HepG2 (cell line): ENCODE results near the gene SAMD4B. TPM values are rescaled to one million over a fixed set of nuclear protein-coding genes. Genes with fewer than 3 reads are reported as not detected.

ENCODE experiments used
- DR1 ChIP-seq: sonication (generic); formaldehyde crosslinking; IDR thresholded peaks from 2 replicates; pipeline ENCODE4 v1.8.0; 2021; ENCODE audit warnings: mild to moderate bottlenecking, missing genetic modification reagents, inconsistent platforms
- GABPA ChIP-seq, 2 experiments: IDR thresholded peaks; 2 replicates each; pipeline ENCODE4 v1.6.1; 2011 to 2016; ENCODE audit warnings: low read depth in 2 of 2, low read length in 1 of 2, missing biosample characterization in 1 of 2, missing genetic modification characterization in 1 of 2
- GMEB2 ChIP-seq: IDR thresholded peaks from 2 replicates; pipeline ENCODE4 v1.6.1; 2016; ENCODE audit warnings: missing biosample characterization, missing genetic modification reagents, low read depth
- HMG20A ChIP-seq: IDR thresholded peaks from 2 replicates; pipeline ENCODE4 v1.6.1; 2016; ENCODE audit warnings: borderline replicate concordance
- HNRNPL ChIP-seq: fragments of 200-400 bp; formaldehyde crosslinking; IDR thresholded peaks from 2 replicates; pipeline ENCODE4 v1.6.1; 2017; ENCODE audit warnings: mild to moderate bottlenecking, low read depth, low read length
- IKZF5 ChIP-seq: IDR thresholded peaks from 2 replicates; pipeline ENCODE4 v1.6.1; 2018; ENCODE audit warnings: missing genetic modification reagents, mild to moderate bottlenecking, missing compliant biosample characterization
- MED1 ChIP-seq: sonication (generic); formaldehyde crosslinking; IDR thresholded peaks from 2 replicates; pipeline ENCODE4 v1.4.0; 2020; ENCODE audit warnings: missing genetic modification reagents
- MEIS2 ChIP-seq: sonication (generic); formaldehyde crosslinking; IDR thresholded peaks from 2 replicates; pipeline ENCODE4 v1.9.0; 2021; ENCODE audit warnings: mild to moderate bottlenecking, missing genetic modification reagents
- PRPF4 ChIP-seq: fragments of 200-400 bp; formaldehyde crosslinking; IDR thresholded peaks from 2 replicates; pipeline ENCODE4 v1.6.1; 2016; ENCODE audit warnings: low read length, low read depth; ENCODE audit not compliant: poor library complexity, severe bottlenecking
- RFX1 ChIP-seq: fragments of 450-650 bp; IDR thresholded peaks from 2 replicates; pipeline ENCODE4 v1.6.1; 2017
- YEATS2 ChIP-seq: sonication (generic); formaldehyde crosslinking; IDR thresholded peaks from 2 replicates; pipeline ENCODE4 v1.4.0; 2020; ENCODE audit warnings: missing genetic modification reagents, borderline replicate concordance
- ZHX2 ChIP-seq, 2 experiments: sonication (generic) in 1 of 2; formaldehyde crosslinking in 1 of 2; IDR thresholded peaks; 2 replicates each; pipeline versions ENCODE4 v1.6.1 to v1.9.0; 2014 to 2022; ENCODE audit warnings: antibody characterized with exemption in 1 of 2, borderline replicate concordance in 1 of 2, inconsistent platforms in 1 of 2, low read depth in 1 of 2, missing genetic modification reagents in 1 of 2
- ZNF17 ChIP-seq: sonication (generic); formaldehyde crosslinking; IDR thresholded peaks from 2 replicates; pipeline ENCODE4 v1.5.0; 2020; ENCODE audit warnings: mild to moderate bottlenecking, missing genetic modification reagents
- ZNF382 ChIP-seq: sonication (generic); formaldehyde crosslinking; IDR thresholded peaks from 2 replicates; pipeline ENCODE4 v1.5.0; 2020; ENCODE audit warnings: missing genetic modification reagents, mild to moderate bottlenecking, borderline replicate concordance
- ZNF383 ChIP-seq: sonication (generic); formaldehyde crosslinking; IDR thresholded peaks from 2 replicates; pipeline ENCODE4 v1.4.0; 2020; ENCODE audit warnings: missing genetic modification reagents, mild to moderate bottlenecking, borderline replicate concordance
- ZNF501 ChIP-seq: sonication (generic); formaldehyde crosslinking; IDR thresholded peaks from 2 replicates; pipeline ENCODE4 v1.5.1; 2020; ENCODE audit warnings: mild to moderate bottlenecking, moderate library complexity, missing genetic modification reagents
- ZNF768 ChIP-seq: sonication (generic); formaldehyde crosslinking; IDR thresholded peaks from 2 replicates; pipeline ENCODE4 v1.4.0; 2020; ENCODE audit warnings: missing genetic modification reagents
- polyA plus RNA-seq, 8 experiments: library from polyadenylated mRNA; depleted of rRNA in 3 of 8; stranded (reverse) in 7 of 8; unstranded in 1 of 8; fragments of >200 nt; fragmentation: Illumina TruSeq in 4 of 8; extraction: Trizol in 4 of 8; gene quantifications; 2 replicates each; pipeline versions ENCODE4 v1.2.1 to v1.2.3, GENCODE V29; 2011 to 2016; ENCODE audit warnings: low read depth in 4 of 8, missing spikeins in 1 of 8, mixed read lengths in 1 of 8; ENCODE audit not compliant: insufficient read depth in 1 of 8
- total RNA-seq, 5 experiments: library from RNA; depleted of rRNA; stranded (reverse); fragments of >200 nt; fragmentation: Illumina TruSeq; extraction: Trizol; gene quantifications; 2 replicates each; pipeline ENCODE4 v1.2.3, GENCODE V29; 2016; ENCODE audit warnings: low read depth in 1 of 5
- TF ChIP-seq, protein P1 (sequence below): sonication (generic); formaldehyde crosslinking; IDR thresholded peaks from 2 replicates; pipeline ENCODE4 v1.4.0; 2020; ENCODE audit warnings: missing genetic modification reagents, borderline replicate concordance

SAMD4B gene
- total and polyA plus RNA-seq, 2 of the 13 experiments (the other 11 are each of a cell fraction or from before 2014, with no cell fraction given): 26.0 to 31.8 TPM

GRCh38 chr19:39428283-39429112, 86.3 kb downstream of the SAMD4B start (continued):
- TF ChIP-seq PRPF4 (no peak), ZNF501 (peak; percentile 53), ZNF382 (CRISPR knock-in tag) (no peak), HMG20A (no peak; the same call in 1 of the 2 replicates), HNRNPL (no peak), ZNF768 (CRISPR knock-in tag) (peak; percentile 29; the same call in 1 of the 2 replicates), ZHX2 (IDR thresholded peaks at IDR 0.05; ENCODE audit: low read depth) (peak; percentile 24; the same call in 1 of the 2 replicates), ZHX2 (CRISPR knock-in tag; IDR thresholded peaks at IDR 0.05; ENCODE audit: borderline replicate concordance) (no peak), ZNF17 (CRISPR knock-in tag) (no peak), GMEB2 (CRISPR knock-in tag) (no peak), MED1 (CRISPR knock-in tag) (peak; percentile 51; the same call in 1 of the 2 replicates), GABPA (IDR thresholded peaks at IDR 0.05; ENCODE audit: low read depth, low read length) (no peak), GABPA (CRISPR knock-in tag; IDR thresholded peaks at IDR 0.05; ENCODE audit: low read depth) (no peak; the same call in 1 of the 2 replicates), MEIS2 (CRISPR knock-in tag) (0 out of 2 replicates have a peak, but pooled peaks have one; percentile 62), DR1 (CRISPR knock-in tag) (no peak), YEATS2 (peak; percentile 35; the same call in 1 of the 2 replicates), RFX1 (no peak), ZNF383 (CRISPR knock-in tag) (no peak), IKZF5 (0 out of 2 replicates have a peak, but pooled peaks have one; percentile 49)
- TF ChIP-seq, protein P1, sequence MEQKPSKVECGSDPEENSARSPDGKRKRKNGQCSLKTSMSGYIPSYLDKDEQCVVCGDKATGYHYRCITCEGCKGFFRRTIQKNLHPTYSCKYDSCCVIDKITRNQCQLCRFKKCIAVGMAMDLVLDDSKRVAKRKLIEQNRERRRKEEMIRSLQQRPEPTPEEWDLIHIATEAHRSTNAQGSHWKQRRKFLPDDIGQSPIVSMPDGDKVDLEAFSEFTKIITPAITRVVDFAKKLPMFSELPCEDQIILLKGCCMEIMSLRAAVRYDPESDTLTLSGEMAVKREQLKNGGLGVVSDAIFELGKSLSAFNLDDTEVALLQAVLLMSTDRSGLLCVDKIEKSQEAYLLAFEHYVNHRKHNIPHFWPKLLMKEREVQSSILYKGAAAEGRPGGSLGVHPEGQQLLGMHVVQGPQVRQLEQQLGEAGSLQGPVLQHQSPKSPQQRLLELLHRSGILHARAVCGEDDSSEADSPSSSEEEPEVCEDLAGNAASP (CRISPR knock-in tag): peak; percentile 49; the same call in 1 of the 2 replicates
